HG03196 (cell line): ENCODE measurements around the gene PDE4A.
A peak's percentile ranks its signal among the peaks of the same experiment; 100 is the strongest.
"Not testable (repeated sequence)": the region's sequence is repeated elsewhere in the genome, so short reads cannot be mapped to it uniquely, and the experiment has no call there.

Experiments used
- ATAC-seq: cut with Tn5 transposase; IDR thresholded peaks from one replicate; pipeline ENCODE4 v1.9.1; 2021; ENCODE audit not compliant: unreplicated experiment

PDE4A gene

DNA sequence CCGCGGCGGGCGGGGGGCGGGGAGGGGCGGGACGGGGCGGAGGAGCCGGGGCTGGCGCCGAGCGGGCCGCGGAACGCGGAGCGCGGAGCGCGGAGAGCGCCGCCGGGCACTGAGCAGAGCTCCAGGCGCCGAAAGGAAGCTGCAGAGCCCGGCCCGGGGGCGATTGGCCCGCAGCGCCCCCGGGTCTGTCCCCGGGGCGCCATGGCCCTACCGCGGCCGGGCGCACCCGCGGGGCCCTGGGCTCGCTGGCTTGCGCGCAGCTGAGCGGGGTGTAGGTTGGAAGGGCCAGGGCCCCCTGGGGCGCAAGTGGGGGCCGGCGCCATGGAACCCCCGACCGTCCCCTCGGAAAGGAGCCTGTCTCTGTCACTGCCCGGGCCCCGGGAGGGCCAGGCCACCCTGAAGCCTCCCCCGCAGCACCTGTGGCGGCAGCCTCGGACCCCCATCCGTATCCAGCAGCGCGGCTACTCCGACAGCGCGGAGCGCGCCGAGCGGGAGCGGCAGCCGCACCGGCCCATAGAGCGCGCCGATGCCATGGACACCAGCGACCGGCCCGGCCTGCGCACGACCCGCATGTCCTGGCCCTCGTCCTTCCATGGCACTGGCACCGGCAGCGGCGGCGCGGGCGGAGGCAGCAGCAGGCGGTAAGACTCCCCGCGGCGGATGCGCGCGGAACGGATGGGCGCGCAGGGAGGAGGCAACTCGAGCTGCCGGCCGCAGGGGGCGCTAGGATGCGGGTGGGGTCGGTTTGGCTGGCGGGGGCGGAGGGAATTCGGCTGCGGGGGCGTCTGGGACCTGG lies at the start of gene PDE4A:
TSS of gene PDE4A (plus strand) at position 95 of the 796 bp plus-strand sequence. CDS start at position 322, 227 bp downstream.
- ATAC-seq = no peak

DNA sequence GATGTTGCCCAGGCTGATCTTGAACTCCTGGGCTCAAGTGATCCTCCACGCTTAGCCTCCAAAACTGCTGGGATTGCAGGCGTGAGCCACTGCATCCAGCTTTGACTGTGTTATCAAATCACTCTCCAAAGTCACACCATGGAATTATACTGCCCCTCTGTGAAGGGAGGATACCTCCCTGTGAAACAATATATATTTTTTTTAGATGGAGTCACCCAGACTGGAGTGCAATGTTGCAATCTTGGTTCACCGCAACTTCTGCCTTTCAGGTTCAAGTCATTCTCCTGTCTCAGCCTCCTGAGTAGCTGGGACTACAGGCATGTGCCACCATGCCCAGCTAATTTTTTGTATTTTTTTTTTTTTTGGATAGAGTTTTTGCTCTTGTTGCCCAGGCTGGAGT lies 47.6 kb upstream of the PDE4A start:
- ATAC-seq = no peak

DNA sequence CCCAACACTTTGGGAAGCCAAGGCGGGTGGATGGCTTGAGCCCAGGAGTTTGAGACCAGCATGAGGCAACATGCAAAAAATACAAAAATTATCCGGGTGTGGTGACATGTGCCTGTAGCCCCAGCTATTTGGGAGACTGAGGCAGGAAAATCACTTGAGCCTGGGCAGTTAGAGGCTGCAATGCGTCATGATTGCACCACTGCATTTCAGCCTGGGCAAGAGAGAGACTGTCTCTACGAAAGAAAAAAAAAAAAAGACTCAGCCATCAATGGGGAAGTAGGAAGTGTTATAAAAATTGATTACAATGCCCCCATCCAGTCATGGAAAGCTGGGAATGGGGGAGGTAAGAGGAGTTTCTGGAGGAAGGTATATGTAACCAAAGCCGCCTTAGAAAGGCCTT lies 45.4 kb upstream of the PDE4A start:
- no peak for ATAC-seq

DNA sequence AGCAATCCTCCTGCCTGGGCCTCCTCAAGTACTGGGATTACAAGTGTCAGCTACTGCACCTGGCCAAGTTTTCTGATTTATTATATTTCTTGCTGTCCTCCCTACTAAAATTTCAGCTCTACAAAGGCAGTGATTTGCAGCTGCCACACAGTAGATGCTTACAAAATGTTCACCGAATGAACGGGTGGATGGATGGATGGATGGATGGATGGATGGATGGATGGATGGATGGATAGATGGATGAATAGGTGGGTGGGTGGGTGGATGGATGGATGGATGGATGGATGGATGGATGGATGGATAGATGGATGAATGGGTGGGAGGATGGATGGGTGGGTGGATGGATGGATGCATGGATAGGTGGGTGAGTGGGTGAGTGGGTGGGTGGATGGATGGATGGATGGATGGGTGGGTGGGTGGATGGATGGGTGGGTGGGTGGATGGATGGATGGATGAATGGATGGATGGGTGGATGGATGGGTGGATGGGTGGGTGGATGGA lies 43.1 kb upstream of the PDE4A start:
- ATAC-seq = not testable (repeated sequence)

DNA sequence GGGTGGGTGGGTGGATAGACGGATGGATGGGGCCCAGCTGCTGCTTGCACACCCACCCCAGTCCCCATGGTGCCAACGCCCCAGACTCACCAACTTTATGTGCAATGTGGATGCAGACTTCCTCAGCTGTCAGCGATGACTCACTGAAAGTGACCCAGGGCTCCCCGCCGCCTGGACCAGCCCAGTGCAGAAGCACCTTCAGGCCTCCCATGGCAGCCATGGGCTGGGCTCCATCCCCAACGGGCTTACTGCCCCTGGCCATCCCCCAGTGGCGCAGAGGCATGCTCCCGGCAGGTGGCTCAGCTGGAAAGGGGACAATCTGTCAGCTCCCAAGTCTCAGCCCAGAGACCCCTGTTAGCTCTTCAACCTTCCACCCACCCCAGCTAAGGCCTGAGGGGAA lies 42.2 kb upstream of the PDE4A start:
- no peak for ATAC-seq

DNA sequence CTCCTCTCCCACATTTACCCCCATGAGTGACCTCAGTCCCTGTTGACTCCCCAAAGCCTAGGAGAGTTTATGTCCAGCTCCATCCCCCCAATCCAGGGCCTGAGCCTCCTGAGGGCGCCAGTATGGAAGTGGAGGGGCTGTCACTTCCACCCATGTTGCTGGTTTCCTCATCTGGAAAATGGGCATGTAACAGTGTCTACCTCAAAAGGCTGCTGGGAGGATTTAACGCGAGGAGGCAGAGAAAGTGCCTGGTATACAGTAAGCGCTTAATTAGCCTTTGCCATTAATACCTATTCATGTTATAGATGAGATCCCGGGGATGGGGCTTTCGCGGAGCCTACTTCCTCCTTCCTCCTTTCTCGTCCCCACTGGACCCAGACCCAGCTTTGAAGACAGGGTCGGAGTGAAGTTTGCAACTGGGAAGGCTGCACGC lies 40.4 kb upstream of the PDE4A start:
- ATAC-seq = no peak

DNA sequence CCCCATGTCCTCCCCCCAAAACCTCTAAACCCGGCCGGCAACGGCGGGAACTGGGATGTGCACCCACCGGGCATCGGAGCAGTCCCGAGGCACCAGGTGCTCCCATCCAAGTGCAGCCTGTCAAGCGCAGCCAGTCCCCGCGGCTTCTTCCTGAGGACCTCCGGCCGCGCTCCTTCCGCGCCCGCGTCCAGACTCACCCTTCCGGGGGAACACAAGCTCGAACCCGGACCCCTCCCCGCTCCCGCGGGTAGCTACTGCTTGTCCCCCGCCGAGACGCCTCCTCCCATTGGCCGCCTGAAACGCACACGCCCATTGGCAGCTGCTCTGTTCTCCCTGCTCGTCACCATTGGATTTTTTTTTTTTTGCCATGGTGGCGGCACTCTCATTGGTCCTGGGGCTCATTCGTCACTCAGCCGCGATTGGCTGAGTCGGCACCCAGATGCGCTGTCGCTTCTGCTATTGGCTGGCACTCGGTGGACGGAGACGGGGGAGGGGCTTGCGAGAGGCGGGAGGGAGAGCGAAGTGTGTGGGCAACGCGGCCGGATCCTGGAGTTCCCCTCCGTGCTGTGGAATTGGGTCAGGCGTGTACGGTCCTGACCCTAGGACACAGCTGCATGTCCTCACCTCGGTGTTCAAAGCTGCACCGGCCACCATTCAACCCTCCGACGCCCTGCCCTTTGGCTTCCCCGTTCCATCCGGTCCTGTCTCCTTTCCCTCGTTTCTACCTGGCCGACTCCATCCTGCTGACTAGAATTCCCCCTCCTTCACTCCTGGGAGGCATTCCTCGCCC lies 39.8 kb upstream of the PDE4A start, which contains the start of gene TYK2:
TSS of gene TYK2 (minus strand) at position 260 of the 790 bp plus-strand sequence. CDS start 2,166 bp downstream, outside the sequence.
- ATAC-seq = peak; percentile 87

DNA sequence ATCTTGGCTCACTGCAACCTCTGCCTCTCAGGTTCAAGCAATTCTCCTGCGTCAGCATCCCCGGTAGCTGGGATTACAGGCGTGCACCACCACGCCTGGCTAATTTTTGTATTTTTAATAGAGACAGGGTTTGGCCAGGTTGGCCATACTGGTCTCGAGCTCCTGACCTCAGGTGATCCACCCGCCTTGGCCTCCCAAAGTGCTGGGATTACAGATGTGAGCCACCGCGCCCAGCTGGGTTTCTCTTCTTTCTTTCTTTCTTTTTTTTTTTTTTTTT lies 37.2 kb upstream of the PDE4A start:
- not testable (repeated sequence) for ATAC-seq

DNA sequence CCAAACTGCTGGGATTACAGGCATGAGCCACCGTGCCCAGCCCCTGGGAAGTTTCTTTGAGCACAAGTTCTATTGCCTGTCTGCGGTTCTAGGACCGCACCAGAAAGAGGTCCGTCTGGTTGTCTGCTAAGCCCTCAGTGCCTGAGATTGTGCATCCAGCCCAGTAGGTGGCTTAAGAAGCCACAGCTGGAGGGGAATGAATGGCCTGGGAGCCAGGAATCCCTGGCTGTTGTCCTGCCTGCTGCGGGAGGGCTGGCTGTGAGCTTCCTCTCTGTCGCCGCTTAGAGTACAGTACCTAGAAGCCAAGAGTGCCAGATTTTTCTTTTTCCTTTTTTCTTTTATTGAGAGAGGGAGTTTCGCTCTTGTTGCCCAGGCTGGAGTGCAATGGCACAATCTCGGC lies 35.8 kb upstream of the PDE4A start:
- no peak for ATAC-seq

DNA sequence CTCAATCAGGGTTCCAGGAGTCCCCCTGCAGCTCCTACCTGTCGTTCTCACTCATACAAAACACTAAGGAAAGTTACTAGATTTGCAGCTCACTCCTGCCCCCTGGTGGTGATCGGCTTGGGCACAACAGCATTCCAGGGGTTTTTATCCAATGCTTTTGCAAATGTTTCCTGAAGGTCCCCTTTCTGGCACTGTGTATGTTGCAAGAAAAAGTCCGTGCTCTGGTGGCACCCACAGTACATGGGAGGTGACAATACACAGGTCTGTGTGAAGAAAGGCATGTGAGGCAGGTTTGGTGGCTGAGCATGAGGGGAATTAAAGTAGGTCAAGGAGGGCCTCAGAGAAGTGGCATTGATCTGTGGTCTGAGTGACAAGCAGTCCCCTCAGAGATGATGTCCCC lies 31.4 kb upstream of the PDE4A start:
- no peak for ATAC-seq

DNA sequence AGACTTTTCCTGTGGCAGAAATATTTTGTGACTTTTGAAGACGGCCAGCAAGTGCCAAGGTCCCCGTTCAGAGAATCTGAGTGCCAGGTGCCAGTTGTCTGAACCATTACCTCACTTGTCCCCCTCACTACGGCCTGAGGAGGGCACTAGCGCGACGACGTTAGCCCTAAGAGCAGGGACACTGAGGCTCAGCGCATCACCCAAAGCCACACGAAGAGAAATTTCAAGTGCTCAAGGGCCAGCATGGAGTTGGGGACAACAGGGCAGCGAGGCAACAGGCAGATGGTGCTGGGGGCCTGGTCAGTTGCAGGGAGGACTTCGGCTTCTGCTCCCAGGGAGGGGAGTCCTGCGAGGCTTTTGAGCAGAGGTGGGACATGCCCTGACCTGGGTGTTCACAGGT lies 30.5 kb upstream of the PDE4A start:
- no peak for ATAC-seq

DNA sequence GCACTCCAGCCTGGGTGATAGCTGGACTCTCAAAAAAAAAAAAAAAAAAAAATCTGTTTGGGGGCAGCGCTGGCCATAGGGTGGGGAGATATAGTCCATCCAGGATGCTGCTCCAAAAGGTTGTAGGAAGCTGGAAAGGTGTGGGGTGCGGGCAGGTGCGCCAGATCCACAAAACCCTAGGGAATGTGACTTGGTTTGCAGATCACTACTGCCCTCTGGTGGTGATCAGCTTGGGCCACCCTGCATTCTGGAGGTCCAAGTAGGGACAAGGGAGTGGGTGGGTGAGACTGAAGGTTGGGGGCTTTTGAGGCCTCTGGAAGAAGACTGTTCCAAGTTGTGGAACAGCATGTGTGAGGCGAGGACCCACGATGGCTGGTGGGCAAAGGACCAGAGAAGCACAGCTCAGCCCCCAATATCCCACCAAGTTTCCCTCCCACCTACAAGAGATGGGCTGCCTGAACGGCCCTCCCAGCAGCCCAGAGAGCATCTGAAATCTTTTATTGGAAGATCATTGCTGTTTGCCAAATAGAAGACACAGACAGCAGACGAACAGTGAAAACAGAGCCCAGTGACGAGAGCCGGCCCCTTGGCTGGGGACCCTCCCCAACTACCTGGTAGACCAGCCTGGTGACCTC lies 29.6 kb upstream of the PDE4A start:
- ATAC-seq = no peak

DNA sequence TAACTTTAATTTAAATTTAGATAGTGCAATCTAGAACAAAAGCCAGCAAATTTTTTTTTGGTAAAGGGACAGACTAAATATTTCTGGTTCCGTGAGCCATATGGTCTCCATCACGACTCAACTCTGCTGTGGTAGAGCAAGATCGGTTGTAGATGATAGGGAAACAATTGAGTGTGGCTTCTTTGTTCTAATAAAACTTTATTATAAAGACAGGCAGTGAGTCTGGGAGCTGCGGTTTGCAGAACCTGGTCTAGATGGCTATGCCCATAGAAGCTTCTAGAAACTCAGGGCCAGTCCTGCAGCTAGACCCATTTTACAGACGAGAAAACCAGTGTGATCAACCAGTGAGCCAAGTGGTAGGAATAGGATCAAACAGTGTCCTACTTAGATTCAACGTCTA lies 28.2 kb upstream of the PDE4A start:
- no peak for ATAC-seq

DNA sequence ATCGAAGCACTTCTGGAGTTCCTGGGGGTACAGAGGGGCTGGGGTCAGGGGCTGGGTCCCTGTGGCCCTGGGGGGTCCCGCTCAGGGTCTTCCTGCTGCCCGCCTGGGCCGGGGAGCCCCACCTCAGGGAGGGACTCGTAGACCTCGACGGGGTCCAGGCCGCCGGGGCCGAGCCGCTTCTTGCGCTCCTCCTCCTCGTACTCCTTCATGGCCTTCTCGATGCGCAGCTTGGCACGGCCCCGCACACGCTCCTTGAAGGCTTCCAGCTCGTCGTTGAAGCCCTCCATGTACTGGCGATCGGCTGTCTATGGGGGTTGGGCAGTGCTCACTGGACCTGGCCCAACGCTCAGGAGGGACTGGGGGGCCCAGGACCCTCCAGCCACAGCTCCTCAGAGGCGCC lies 27.2 kb upstream of the PDE4A start:
- no peak for ATAC-seq

DNA sequence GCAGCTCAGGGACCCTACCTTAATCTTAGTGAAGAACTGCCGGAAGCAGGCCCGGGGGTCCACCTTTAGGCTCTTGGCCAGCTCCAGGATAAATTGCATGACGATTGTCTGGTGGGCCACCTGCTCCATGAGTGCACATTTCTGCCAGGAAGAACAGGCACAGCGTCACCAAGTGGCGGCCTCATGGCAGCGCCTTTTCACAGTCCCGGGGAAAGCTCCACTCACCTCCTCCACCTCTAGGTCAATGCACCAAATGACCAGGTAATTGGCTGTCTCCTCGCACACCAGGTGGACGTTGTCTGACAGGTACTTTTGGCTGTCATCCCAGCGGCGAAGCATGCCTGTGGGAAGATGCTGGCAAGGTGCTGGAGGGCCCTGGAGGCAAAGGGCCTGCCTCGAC lies 25.3 kb upstream of the PDE4A start:
- ATAC-seq = no peak

DNA sequence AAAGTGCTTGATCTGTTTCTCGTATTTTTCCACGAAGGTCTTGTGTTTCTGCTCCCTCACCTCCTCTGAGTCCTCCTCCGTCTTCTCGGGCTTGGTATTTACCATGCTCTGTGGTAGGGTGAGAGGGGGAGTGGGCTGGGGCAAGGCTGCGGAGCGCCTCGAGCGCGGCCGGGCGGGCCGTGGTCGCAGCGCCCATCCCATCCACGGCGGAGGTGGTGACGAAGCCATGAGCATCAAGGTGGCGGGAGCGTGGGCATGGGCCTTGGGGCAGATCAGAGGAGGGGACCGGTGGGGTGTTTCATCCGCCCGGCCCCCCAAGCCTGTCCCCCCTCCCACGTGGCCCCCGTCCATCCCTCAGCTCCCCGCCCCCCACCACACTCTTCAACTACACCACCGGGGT lies 24.9 kb upstream of the PDE4A start:
- no peak for ATAC-seq

DNA sequence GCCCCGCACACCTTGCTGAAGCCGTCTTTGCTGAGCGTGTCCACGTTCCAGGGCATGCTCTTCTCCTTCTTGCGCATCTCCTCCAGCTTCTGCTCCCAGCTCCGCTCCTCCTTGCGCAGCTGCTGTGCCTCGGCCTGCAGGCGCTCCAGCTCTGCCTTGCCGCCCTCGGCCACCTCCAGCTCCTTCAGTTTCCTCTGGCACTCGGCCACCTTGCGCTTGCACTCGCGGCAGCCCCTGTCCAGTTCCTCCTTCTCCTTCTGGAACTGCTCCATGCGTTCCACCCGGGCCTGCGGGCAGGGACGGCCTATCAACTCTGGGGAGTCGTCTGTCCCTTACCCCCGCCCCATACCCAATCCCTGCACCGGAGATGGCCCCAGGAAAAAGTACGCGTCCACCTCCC lies 24.4 kb upstream of the PDE4A start:
- no peak for ATAC-seq

DNA sequence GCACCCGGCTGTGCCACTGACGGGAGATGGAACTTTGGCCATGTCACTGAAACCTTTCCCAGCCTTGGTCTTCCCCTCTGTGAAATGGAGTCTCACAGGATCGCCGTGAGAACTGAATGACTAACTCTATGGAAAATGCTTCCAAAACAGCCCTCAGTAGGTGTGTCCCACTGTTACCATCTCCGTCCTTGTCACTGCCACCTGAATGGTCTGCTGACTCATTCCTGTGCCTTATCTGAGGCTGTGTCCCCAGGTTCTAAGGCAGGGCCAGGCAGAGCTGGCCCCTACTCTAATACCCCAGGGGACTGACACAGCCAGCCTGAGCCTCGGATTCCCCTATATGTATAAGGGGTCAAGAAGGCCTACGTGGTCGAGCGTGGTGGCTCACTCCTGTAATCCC lies 21.5 kb upstream of the PDE4A start:
- no peak for ATAC-seq

DNA sequence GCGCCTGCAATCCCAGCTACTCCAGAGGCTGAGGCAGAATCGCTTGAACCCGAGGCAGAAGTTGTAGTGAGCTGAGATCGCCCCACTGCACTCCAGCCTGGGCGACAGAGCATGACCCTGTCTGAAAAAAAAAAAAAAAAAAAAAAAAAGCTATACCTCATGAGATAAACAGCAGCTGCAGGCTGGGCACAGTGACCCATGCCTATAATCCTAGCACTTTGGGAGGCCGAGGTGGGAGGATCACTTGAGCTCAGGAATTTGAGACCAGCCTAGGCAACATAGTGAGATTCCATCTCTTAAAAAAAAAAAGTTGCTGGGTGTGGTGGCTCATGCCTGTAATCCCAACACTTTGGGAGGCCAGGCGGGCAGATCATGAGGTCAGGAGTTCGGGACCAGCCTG lies 21.0 kb upstream of the PDE4A start:
- ATAC-seq = not testable (repeated sequence)

DNA sequence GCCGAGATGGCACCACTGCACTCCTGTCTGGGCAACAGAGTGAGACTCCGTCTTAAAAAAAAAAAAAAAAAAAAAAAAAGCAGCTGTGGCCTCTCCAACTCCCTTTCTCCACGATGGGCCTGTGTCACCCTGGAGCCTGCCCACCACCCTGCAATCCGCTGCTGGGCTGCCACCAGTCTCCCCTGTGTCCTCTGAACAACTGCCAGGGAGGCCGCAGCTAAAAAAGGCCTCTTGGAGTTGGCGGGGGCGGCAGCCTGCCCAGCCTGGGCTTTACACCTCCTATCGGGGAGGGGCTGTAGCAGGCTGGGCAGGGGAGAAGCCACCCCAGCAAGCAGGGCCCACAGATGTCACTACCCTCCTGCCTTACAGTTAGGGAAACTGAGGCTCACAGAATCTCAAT lies 20.5 kb upstream of the PDE4A start:
- ATAC-seq = no peak

DNA sequence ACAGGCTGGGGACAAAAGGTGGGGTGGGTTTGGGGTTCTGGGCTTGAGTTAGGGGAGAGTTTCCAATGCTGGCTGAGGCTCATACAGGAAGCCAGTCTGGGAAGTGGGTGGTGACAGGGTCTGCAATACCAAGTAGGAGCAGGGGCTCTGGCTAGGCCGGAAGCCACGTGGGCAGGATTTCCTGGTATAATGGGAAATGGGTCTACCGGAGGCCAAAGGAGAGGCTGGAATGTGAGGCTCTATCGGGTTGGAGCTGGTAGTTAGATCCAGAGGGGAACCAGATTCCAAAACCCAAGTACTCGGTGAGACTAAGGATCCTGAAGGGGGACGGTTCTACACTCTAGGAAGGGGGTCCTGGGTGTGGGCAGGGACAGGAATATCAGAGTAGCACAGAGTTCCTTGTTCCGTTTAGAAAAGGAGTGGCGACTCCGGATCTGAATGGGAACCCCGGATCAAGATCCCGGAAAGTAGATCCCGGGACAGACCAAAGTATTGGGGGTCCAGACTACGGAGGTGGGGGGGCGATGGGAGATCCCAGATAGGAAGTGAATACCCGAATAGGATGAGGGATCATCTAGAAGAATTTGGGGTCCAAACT lies 17.8 kb upstream of the PDE4A start:
- ATAC-seq = no peak
